SJSA1 (cell line): ENCODE data around the gene RIPK3. TPM values are rescaled to one million over a fixed set of nuclear protein-coding genes. Genes with fewer than 3 reads are reported as not detected.
A peak's percentile ranks its signal among the peaks of the same experiment; 100 is the strongest.

Experiments used
- DNase-seq, 2 experiments: peaks; one replicate each; pipeline ENCODE4 v3.0.0-alpha.2; 2015 to 2020; ENCODE audit warnings: low spot score in 2 of 2, low read depth in 1 of 2
- H3K27ac ChIP-seq: fragments of 250-450 bp; sonication (Bioruptor Pico); 2 replicates; pipeline ENCODE4 v1.5.1; 2020; ENCODE audit warnings: mild to moderate bottlenecking, moderate library complexity
- H3K27me3 ChIP-seq: fragments of 250-450 bp; sonication (Bioruptor Pico); replicated peaks from 2 replicates; pipeline ENCODE4 v1.5.1; 2020; ENCODE audit warnings: mild to moderate bottlenecking, moderate library complexity
- H3K36me3 ChIP-seq: fragments of 250-450 bp; sonication (Bioruptor Pico); 2 replicates; pipeline ENCODE4 v1.5.1; 2020; ENCODE audit warnings: mild to moderate bottlenecking
- H3K4me1 ChIP-seq: fragments of 250-450 bp; sonication (Bioruptor Pico); replicated peaks from 2 replicates; pipeline ENCODE4 v1.6.1; 2021; ENCODE audit warnings: mild to moderate bottlenecking
- H3K4me3 ChIP-seq: fragments of 250-450 bp; sonication (Bioruptor Pico); 2 replicates; pipeline ENCODE4 v1.5.1; 2020; ENCODE audit warnings: mild to moderate bottlenecking
- H3K9me3 ChIP-seq: fragments of 250-450 bp; sonication (Bioruptor Pico); replicated peaks from 2 replicates; pipeline ENCODE4 v1.5.1; 2020; ENCODE audit warnings: mild to moderate bottlenecking
- total RNA-seq: library from RNA; depleted of rRNA; stranded (reverse); fragments of >200 nt; shearing (Covaris generic); gene quantifications from 2 replicates; pipeline ENCODE4 v1.2.3, GENCODE V29; 2014

The RIPK3 gene
- total RNA-seq, 1 experiment from 2014 or later, result not detected

GRCh38 chr14:24348186-24348585 is 8.4 kb upstream of the RIPK3 start:
- peaks cover 8% of the 10 kb centered on the region; the same call in 1 of the 2 replicates for H3K4me1 ChIP-seq
- no peak overlapping the region for H3K27ac ChIP-seq
- H3K4me3 ChIP-seq, result no peak overlapping the region
- no peak for DNase-seq
- H3K9me3 ChIP-seq, result no peaks in the 10 kb centered on the region
- no peaks in the 10 kb centered on the region; the same call in 1 of the 2 replicates for H3K27me3 ChIP-seq
- H3K36me3 ChIP-seq, result no peaks in the 10 kb centered on the region

- Histone ChIP-seq H3K27ac (no peak overlapping the region), H3K36me3 (no peaks in the 10 kb centered on the region), H3K27me3 (no peaks in the 10 kb centered on the region; the same call in 1 of the 2 replicates)
These were observed 7.3 kb upstream of the RIPK3 start for GRCh38 chr14:24347134-24347533.

DNA sequence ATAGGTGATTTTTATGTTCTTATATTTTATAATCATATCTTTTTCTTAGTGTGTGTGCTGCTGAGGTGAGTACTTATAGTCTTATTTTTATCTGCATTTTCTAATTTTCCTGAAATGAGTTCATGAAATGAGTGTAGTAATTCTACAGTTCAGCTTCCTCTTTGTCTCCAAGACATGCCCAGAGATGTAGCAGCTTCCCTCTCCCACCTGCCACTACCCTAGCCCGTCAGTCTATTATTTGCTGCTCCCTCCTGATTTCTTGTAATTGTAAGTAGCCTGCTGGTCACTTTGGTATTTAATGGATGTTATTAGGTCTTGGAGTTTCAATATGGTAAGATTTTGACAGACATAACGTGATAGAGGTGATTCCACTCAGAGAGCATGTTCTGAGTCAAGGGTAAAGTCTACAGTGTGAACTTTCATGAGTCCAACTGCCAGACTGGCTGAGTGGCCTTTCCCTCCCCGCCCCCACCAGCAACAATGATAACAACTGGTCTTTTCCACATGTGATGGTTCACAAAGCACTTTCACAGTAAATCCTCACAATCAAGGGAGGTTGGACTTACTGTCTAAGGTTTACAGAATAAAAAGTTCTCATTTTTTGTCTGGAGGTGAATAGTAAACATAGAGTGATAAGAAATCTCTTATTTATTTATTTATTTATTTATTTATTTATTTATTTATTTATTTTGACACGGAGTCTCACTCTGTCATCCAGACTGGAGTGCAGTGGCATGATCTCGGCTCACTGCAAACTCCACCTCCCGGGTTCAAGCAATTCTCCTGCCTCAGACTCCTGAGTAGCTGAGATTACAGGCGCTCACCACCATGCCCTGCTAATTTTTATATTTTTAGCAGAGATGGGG is 4.2 kb upstream of the RIPK3 start:
- DNase-seq, result no peak
- Histone ChIP-seq H3K36me3 (no peaks in the 10 kb centered on the region), H3K27me3 (no peaks in the 10 kb centered on the region; the same call in 1 of the 2 replicates), H3K27ac (no peak overlapping the region), H3K9me3 (no peaks in the 10 kb centered on the region), H3K4me1 (no peaks in the 10 kb centered on the region), H3K4me3 (no peak overlapping the region)

More at GRCh38 chr14:24347134-24347533, 7.3 kb upstream of the RIPK3 start:
- Histone ChIP-seq H3K9me3 (no peaks in the 10 kb centered on the region), H3K4me3 (no peak overlapping the region), H3K4me1 (peaks cover 8% of the 10 kb centered on the region; the same call in 1 of the 2 replicates)
- DNase-seq, result no peak

DNA sequence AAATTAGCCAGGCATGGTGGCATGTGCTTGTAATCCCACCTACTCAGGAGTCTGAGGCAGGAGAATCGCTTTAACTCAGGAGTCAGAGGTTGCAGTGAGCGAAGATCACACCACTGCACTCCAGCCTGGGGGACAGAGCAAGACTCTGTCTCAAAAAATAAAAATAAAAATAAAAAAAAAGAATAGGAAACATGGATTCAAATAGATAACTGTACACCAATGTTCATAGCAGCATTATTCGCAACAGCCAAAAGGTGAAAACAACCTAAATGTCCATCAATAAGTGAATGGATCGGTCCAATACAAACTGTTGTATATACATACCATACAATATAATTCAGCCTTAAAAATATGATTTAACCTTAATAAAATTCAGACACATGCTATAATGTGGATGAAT is 3.1 kb upstream of the RIPK3 start:
- H3K9me3 ChIP-seq, result no peaks in the 10 kb centered on the region
- H3K4me1 ChIP-seq, result no peaks in the 10 kb centered on the region
- H3K27me3 ChIP-seq, result no peaks in the 10 kb centered on the region; the same call in 1 of the 2 replicates
- no peaks in the 10 kb centered on the region for H3K36me3 ChIP-seq
- H3K27ac ChIP-seq, result no peak overlapping the region
- H3K4me3 ChIP-seq, result no peak overlapping the region
- no peak for DNase-seq

DNA sequence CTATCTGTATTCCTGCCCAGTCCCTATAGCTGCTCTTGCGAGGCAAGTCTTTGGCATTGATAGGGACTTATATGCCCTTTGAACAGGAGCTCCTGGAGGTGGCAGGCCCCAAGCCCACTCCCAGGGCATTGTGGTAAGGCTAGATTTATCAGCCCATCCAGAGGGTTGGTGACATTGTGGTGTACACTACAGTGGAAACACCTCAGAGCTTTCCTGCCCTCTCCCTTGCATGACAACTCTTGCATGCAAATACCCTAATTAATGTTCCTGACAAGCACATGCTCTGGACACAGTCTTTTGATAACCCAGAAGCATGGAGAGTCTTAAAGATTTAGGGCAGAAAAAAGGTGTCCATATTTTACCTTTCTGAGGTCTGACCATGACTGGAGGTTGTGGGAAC is 815 bp upstream of the RIPK3 start:
- no peak for DNase-seq
- no peak overlapping the region for H3K4me3 ChIP-seq
- no peaks in the 10 kb centered on the region for H3K36me3 ChIP-seq
- no peaks in the 10 kb centered on the region for H3K9me3 ChIP-seq
- H3K27me3 ChIP-seq, result no peaks in the 10 kb centered on the region
- H3K4me1 ChIP-seq, result no peaks in the 10 kb centered on the region
- H3K27ac ChIP-seq, result no peak overlapping the region

DNA sequence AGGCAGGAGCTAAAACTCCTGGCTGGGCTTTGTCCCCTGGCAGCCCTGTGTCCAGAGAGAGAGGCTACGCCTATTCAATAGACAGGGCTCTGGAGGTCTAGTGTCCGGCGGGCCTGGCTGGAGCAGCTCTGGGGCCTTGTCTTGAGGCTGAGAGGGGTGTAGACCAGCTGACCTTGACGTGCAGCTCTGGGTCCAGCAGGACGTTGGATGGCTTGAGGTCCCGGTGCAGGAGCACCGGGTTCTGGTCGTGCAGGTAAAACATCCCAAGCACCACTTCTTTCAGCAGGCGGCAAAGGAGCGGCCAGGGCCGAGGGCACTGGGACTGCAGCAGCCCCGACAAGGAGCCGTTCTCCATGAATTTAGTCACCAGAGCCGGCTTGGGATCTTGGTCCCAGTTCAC is 948 bp downstream of the RIPK3 start:
- no peaks in the 10 kb centered on the region for H3K27me3 ChIP-seq
- no peaks in the 10 kb centered on the region for H3K36me3 ChIP-seq
- H3K4me3 ChIP-seq, result no peak overlapping the region
- H3K27ac ChIP-seq, result no peak overlapping the region
- H3K4me1 ChIP-seq, result peaks cover 1% of the 10 kb centered on the region
- no peaks in the 10 kb centered on the region for H3K9me3 ChIP-seq
- DNase-seq, result no peak

DNA sequence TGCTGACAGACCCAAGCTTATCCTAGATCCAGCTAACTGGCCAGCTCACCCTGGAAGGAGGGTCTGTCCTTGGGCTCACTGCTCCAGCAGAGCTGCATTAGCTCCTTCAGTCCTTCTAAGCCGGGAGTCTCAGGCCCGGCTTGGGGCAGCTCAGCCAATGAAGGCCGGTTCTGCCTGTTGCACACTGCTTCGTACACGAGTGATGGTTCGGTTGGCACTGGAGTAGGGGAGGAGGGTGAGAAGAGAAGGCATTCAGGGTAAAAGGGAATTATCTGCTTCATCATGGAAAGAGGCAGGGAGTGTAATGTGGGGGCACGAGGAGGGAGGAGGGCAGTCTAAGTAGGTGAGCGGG is 2.0 kb downstream of the RIPK3 start:
- H3K27me3 ChIP-seq, result no peaks in the 10 kb centered on the region

DNA sequence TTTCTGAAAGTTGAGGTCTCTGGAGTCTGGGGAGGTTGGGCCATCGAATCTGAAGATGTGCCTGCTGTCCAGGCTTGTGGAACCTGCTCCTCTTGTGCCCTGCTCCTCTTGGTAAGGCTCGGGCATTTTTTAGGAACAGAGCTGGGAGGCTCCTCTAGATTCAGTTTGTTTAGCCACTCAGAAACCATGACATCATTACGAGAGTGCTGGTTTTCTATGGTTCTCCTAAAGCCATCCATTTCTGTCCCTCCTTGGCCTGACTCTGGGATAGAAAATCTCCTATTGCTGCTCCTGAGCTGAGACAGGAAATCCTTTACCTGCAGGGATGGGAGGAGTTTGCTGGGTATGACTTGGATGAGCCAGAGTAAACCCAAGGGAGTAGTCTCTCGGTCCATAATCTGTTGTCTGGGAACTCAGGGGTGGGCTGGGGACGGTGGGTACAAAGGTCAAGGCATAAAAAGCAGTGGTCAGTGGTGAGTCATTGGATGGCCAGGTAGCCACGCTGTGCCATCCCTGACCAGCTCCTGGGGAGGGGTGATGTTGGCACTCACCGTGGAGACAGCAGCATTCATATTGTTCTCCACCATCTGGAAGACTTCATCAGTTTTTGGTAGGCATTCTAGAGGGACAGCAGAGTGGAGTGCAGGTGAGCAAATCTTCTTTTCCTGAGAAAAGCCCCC is 2.5 kb downstream of the RIPK3 start:
- no peak for DNase-seq
- no peak overlapping the region for H3K27ac ChIP-seq
- no peaks in the 10 kb centered on the region for H3K27me3 ChIP-seq
- H3K4me3 ChIP-seq, result no peak overlapping the region
- no peaks in the 10 kb centered on the region for H3K9me3 ChIP-seq
- H3K4me1 ChIP-seq, result peaks cover 7% of the 10 kb centered on the region
- H3K36me3 ChIP-seq, result no peaks in the 10 kb centered on the region

More for the DNA sequence above, 2.0 kb downstream of the RIPK3 start:
- H3K4me1 ChIP-seq, result peaks cover 7% of the 10 kb centered on the region
- no peak for DNase-seq
- no peak overlapping the region for H3K4me3 ChIP-seq
- H3K27ac ChIP-seq, result no peak overlapping the region
- H3K9me3 ChIP-seq, result no peaks in the 10 kb centered on the region
- no peaks in the 10 kb centered on the region for H3K36me3 ChIP-seq

DNA sequence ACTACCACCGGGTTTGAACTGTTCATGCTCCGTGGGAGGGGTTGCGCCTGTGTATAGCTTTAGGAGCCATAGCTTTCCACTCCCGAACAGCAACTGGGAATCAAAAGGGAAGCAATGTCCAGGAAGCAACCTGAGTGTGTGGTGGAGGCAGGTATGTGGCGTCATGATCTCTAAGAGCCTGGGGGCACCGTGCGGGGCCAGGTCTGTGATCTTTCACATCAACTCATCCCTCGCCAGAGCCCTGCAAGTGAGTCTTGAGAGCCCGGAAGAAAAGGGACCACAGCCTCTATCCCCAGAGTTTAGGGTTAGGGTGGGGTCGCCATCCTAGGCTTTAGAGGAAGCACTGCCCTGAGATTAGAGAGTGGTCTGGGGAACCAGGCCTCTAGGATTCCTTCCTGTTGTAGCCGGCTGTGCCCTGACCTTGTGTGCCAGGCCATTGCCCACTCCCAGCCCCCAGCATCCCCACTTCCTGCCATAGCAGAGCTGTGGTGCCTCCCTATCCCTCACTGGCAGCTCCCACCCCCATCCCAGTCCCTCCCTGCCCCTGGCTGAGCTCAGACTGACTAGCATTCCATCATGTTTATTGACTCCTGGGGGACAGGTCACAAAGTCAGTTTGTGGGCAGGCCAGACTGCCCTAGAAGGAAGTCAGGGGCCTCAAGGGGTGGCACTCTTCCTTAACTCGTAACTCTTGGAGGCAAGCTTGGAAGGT is 4.2 kb downstream of the RIPK3 start:
- Histone ChIP-seq H3K9me3 (no peaks in the 10 kb centered on the region), H3K4me1 (peaks cover 7% of the 10 kb centered on the region), H3K27me3 (no peaks in the 10 kb centered on the region), H3K36me3 (no peaks in the 10 kb centered on the region), H3K27ac (no peak overlapping the region), H3K4me3 (no peak overlapping the region)
- no peak for DNase-seq

GRCh38 chr14:24334431-24335291 is 5.1 kb downstream of the RIPK3 start, which contains the start of gene ADCY4:
Gene ADCY4, minus strand, starts transcription at chr14:24335071. Its CDS starts 419 bp downstream, at chr14:24334652.
- peak within 1 kb of the TSS; percentile 18 for H3K4me3 ChIP-seq

DNA sequence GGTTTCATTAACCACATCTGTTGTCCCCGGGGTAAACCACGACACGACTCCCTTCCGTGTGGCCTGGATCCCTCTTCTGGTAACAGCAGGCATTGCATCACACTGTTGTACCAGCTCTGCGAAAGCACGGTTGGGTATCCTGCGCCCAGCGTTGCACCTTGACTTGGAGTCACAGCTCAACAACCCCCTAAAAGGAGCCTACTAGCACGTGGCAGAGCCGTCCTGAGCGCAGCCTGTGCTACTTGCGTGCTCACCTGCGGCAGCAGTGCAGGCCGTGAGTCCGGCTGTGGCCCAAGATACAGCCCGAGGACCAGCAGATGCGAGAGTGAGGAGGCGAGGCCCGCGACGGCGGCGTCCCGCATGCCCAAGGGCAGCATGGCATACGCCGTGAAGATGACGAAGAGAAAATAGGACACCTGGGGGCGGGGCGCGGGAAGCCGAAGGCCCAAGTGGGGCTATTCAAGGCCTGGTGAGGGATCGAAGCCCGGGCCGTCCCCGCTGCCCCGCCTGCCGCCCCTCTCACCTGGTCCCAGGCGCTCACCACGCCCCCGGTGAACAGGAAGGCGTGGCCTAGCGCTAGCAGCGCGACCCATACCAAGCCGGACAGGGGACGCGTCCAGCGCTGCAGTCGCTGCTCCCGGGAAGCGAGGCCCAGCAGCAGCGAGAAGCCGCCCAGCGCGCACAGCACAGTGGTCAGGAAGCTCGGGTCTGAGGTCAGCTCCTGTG is 7.4 kb downstream of the RIPK3 start:
- no peaks in the 10 kb centered on the region for H3K9me3 ChIP-seq
- H3K4me1 ChIP-seq, result peaks cover 7% of the 10 kb centered on the region
- DNase-seq, result peak in 1 of 2 experiments; percentile 58
- H3K27me3 ChIP-seq, result no peaks in the 10 kb centered on the region
- H3K4me3 ChIP-seq, result no peak overlapping the region
- no peaks in the 10 kb centered on the region for H3K36me3 ChIP-seq
- no peak overlapping the region for H3K27ac ChIP-seq

More at GRCh38 chr14:24334431-24335291, 5.1 kb downstream of the RIPK3 start, which contains the start of gene ADCY4:
- Histone ChIP-seq H3K36me3 (no peaks in the 10 kb centered on the region), H3K27me3 (no peaks in the 10 kb centered on the region), H3K9me3 (no peaks in the 10 kb centered on the region), H3K27ac (no peak within 1 kb of the TSS), H3K4me1 (peaks cover 7% of the 10 kb centered on the region)
- no peak for DNase-seq

DNA sequence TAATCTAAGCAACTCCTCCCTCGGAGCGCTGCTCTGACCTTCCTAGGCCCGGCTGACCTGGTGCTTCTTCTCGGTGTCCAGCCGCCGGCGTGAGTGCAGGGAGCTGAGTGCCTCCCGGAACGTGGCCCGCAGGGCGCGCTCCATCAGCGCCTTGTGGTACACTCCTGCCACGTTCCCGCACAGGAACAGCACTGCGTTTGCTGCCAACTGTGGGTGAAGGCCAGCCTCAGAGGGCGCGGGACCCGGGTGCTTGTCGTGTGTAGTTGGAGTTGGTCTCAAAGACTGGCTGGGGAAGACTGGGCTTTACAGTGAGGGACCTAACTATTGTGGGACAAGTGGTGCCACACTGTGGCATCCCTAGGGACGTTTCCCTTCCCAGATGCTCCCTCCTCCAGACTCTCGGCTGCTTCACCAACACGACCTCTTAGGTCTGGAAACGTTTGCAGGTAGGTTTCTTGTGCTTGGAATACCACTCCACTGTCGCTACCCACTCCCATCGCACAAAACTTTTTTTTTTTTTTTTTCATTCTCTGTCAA is 8.0 kb downstream of the RIPK3 start:
- no peak overlapping the region for H3K4me3 ChIP-seq
- H3K4me1 ChIP-seq, result peaks cover 7% of the 10 kb centered on the region
- H3K27ac ChIP-seq, result no peak overlapping the region
- no peak for DNase-seq
- no peaks in the 10 kb centered on the region for H3K36me3 ChIP-seq
- H3K27me3 ChIP-seq, result no peaks in the 10 kb centered on the region
- H3K9me3 ChIP-seq, result no peaks in the 10 kb centered on the region
